ENCODE data around the gene BRK1. TPM values are rescaled to one million over a fixed set of nuclear protein-coding genes. Genes with fewer than 3 reads are reported as not detected.

BRK1 gene
- total RNA-seq, 6 experiments from 2014 or later: 161 to 176 (median 173) TPM

- peaks cover 31% of the 10 kb centered on the region for H3K4me1 Mint-ChIP-seq (ENCODE audit: low read depth)
Observed at GRCh38 chr3:10164546-10165393, 49.3 kb downstream of the BRK1 start, which contains the start of gene IRAK2. IRAK2 (plus strand) TSS chr3:10164919; CDS start chr3:10164955, 36 bp downstream.

GRCh38 chr3:10166213-10166604, 50.7 kb downstream of the BRK1 start:
- peaks cover 12% of the 10 kb centered on the region for H3K9me3 Mint-ChIP-seq
- H3K4me1 Mint-ChIP-seq (ENCODE audit: low read depth): peaks cover 20% of the 10 kb centered on the region
- peaks cover 16% of the 10 kb centered on the region for H3K36me3 Mint-ChIP-seq (ENCODE audit: low read depth)
- H3K27me3 Mint-ChIP-seq (ENCODE audit: insufficient read depth): no peaks in the 10 kb centered on the region
- no peak for TF ChIP-seq CTCF (IDR thresholded peaks at IDR 0.05)
- H3K27ac Mint-ChIP-seq: no peak overlapping the region
- peak overlapping the region; percentile 51; the same call in 1 of the 2 replicates for H3K4me3 Mint-ChIP-seq
- no peak for DNase-seq

More at GRCh38 chr3:10164546-10165393, 49.3 kb downstream of the BRK1 start, which contains the start of gene IRAK2:
- peak; percentile 62 for DNase-seq
- H3K27ac Mint-ChIP-seq: peak within 1 kb of the TSS; percentile 36
- H3K4me3 Mint-ChIP-seq: peak within 1 kb of the TSS; percentile 86
- H3K36me3 Mint-ChIP-seq (ENCODE audit: low read depth): peaks cover 12% of the 10 kb centered on the region
- H3K27me3 Mint-ChIP-seq (ENCODE audit: insufficient read depth): no peaks in the 10 kb centered on the region; the same call in 1 of the 2 replicates
- peaks cover 12% of the 10 kb centered on the region for H3K9me3 Mint-ChIP-seq
- peak; percentile 94 for TF ChIP-seq CTCF (IDR thresholded peaks at IDR 0.05)

- H3K27ac Mint-ChIP-seq: no peak overlapping the region
- no peak for DNase-seq
- peaks cover 16% of the 10 kb centered on the region for H3K36me3 Mint-ChIP-seq (ENCODE audit: low read depth)
- no peak overlapping the region for H3K4me3 Mint-ChIP-seq
- peaks cover 12% of the 10 kb centered on the region for H3K9me3 Mint-ChIP-seq
- peaks cover 28% of the 10 kb centered on the region for H3K4me1 Mint-ChIP-seq (ENCODE audit: low read depth)
- H3K27me3 Mint-ChIP-seq (ENCODE audit: insufficient read depth): no peaks in the 10 kb centered on the region
- TF ChIP-seq CTCF (IDR thresholded peaks at IDR 0.05): peak; percentile 42; the same call in 1 of the 2 replicates
Observed at GRCh38 chr3:10169000-10169496, 53.6 kb downstream of the BRK1 start.

GRCh38 chr3:10170915-10171478, 55.5 kb downstream of the BRK1 start:
- Mint-ChIP-seq H3K36me3 (ENCODE audit: low read depth) (peaks cover 16% of the 10 kb centered on the region), H3K9me3 (peaks cover 12% of the 10 kb centered on the region), H3K4me1 (ENCODE audit: low read depth) (peaks cover 31% of the 10 kb centered on the region), H3K27me3 (ENCODE audit: insufficient read depth) (no peaks in the 10 kb centered on the region), H3K4me3 (no peak overlapping the region), H3K27ac (no peak overlapping the region)
- DNase-seq: no peak
- no peak for TF ChIP-seq CTCF (IDR thresholded peaks at IDR 0.05)

GRCh38 chr3:10173095-10173925, 57.8 kb downstream of the BRK1 start:
- TF ChIP-seq CTCF (IDR thresholded peaks at IDR 0.05): no peak
- Mint-ChIP-seq H3K27ac (peak overlapping the region; percentile 98), H3K4me1 (ENCODE audit: low read depth) (peaks cover 27% of the 10 kb centered on the region), H3K4me3 (peak overlapping the region; percentile 77), H3K9me3 (peaks cover 12% of the 10 kb centered on the region), H3K36me3 (ENCODE audit: low read depth) (peaks cover 16% of the 10 kb centered on the region), H3K27me3 (ENCODE audit: insufficient read depth) (no peaks in the 10 kb centered on the region)
- DNase-seq: peak; percentile 57

Measured in HFFc6 (cell line).